ENCODE measurements around the gene RAD54L. TPM values are rescaled to one million over a fixed set of nuclear protein-coding genes. Genes with fewer than 3 reads are reported as not detected.

RAD54L gene
- total RNA-seq (0.26 and 0.66 TPM in 2 replicates), polyA plus RNA-seq (1.3 and 6.9 TPM in 2 replicates), polyA minus RNA-seq (ENCODE audit: low replicate concordance) (8.6 and 22.6 TPM in 2 replicates)
- 2.0 and 6.9 TPM in 2 replicates for polyA plus RNA-seq (2012)

- no peaks in the 10 kb centered on the region for H3K9me3 ChIP-seq (ENCODE audit: control insufficient read depth, insufficient read depth, low read depth, low read length)
- peak within 1 kb of the TSS; percentile 60 for H3K9ac ChIP-seq (ENCODE audit: insufficient read depth, low read length)
- no peaks in the 10 kb centered on the region for H3K36me3 ChIP-seq (ENCODE audit: control insufficient read depth, insufficient read depth, low read length)
- no peaks in the 10 kb centered on the region for H4K20me1 ChIP-seq (ENCODE audit: control insufficient read depth, extremely low read depth, insufficient read depth, low read length)
- no peaks in the 10 kb centered on the region for H3K4me1 ChIP-seq (ENCODE audit: control insufficient read depth, extremely low read depth, insufficient read depth, low read length)
- no peaks in the 10 kb centered on the region for H3K27me3 ChIP-seq (ENCODE audit: control insufficient read depth, insufficient read depth, low read length)
- H2AFZ ChIP-seq (ENCODE audit: low read length) = peak within 1 kb of the TSS; percentile 89
- H3K4me2 ChIP-seq (ENCODE audit: extremely low read depth, insufficient read depth, low read length) = peak within 1 kb of the TSS; percentile 79
- peak; percentile 99 for DNase-seq (ENCODE audit: low read depth in 2 of 2)
- peak within 1 kb of the TSS; percentile 72 to 90 (median 77) for H3K4me3 ChIP-seq (replicated peaks in 1 of 4; ENCODE audit: control extremely low read depth in 1 of 4, insufficient read depth in 1 of 4, low read depth in 3 of 4, low read length in 4 of 4)
- H3K27ac ChIP-seq (ENCODE audit: insufficient read depth, low read length) = peak within 1 kb of the TSS; percentile 59
- TF ChIP-seq CTCF (conservative IDR thresholded peaks at IDR 0.05 in 1 of 2, IDR thresholded peaks at IDR 0.05 in 1 of 2; ENCODE audit: low read depth in 1 of 2, low read length in 2 of 2) (no peak), EZH2 (IDR thresholded peaks at IDR 0.05; ENCODE audit: low read length, missing control alignments) (no peak)
- H3K79me2 ChIP-seq (ENCODE audit: control insufficient read depth, insufficient read depth, low read length) = peaks cover 10% of the 10 kb centered on the region
These were observed at the start of gene RAD54L for GRCh38 chr1:46247436-46248121. RAD54L (plus strand) TSS chr1:46247763; CDS start chr1:46248406, 643 bp downstream.

- Histone ChIP-seq H3K27me3 (ENCODE audit: control insufficient read depth, insufficient read depth, low read length) (no peaks in the 10 kb centered on the region), H3K79me2 (ENCODE audit: control insufficient read depth, insufficient read depth, low read length) (peaks cover 2% of the 10 kb centered on the region), H3K9ac (ENCODE audit: insufficient read depth, low read length) (peak within 1 kb of the TSS; percentile 81), H3K4me1 (ENCODE audit: control insufficient read depth, extremely low read depth, insufficient read depth, low read length) (peaks cover 2% of the 10 kb centered on the region), H3K36me3 (ENCODE audit: control insufficient read depth, insufficient read depth, low read length) (peaks cover 12% of the 10 kb centered on the region), H3K9me3 (ENCODE audit: control insufficient read depth, insufficient read depth, low read depth, low read length) (no peaks in the 10 kb centered on the region), H3K4me2 (ENCODE audit: extremely low read depth, insufficient read depth, low read length) (peak within 1 kb of the TSS; percentile 95), H4K20me1 (ENCODE audit: control insufficient read depth, extremely low read depth, insufficient read depth, low read length) (no peaks in the 10 kb centered on the region), H2AFZ (ENCODE audit: low read length) (peak within 1 kb of the TSS; percentile 98), H3K27ac (ENCODE audit: insufficient read depth, low read length) (peak within 1 kb of the TSS; percentile 48), H3K4me3 (replicated peaks in 1 of 4; ENCODE audit: control extremely low read depth in 1 of 4, insufficient read depth in 1 of 4, low read depth in 3 of 4, low read length in 4 of 4) (peak within 1 kb of the TSS; percentile 80 to 91 (median 90))
- DNase-seq (ENCODE audit: low read depth in 2 of 2) = peak; percentile 46 to 58
- TF ChIP-seq CTCF (conservative IDR thresholded peaks at IDR 0.05 in 1 of 2, IDR thresholded peaks at IDR 0.05 in 1 of 2; ENCODE audit: low read depth in 1 of 2, low read length in 2 of 2) = peak in 1 of 2 donors; percentile 18
- no peak for TF ChIP-seq EZH2 (IDR thresholded peaks at IDR 0.05; ENCODE audit: low read length, missing control alignments)
These were observed 49.4 kb upstream of the RAD54L start, which contains the start of gene POMGNT1 for GRCh38 chr1:46197964-46198811. POMGNT1 (minus strand) TSS chr1:46198434; CDS start chr1:46197821, 613 bp downstream.

- Histone ChIP-seq H3K9ac (ENCODE audit: insufficient read depth, low read length) (no peak overlapping the region), H2AFZ (ENCODE audit: low read length) (no peak overlapping the region), H4K20me1 (ENCODE audit: control insufficient read depth, extremely low read depth, insufficient read depth, low read length) (no peaks in the 10 kb centered on the region), H3K4me1 (ENCODE audit: control insufficient read depth, extremely low read depth, insufficient read depth, low read length) (peaks cover 2% of the 10 kb centered on the region), H3K27me3 (ENCODE audit: control insufficient read depth, insufficient read depth, low read length) (no peaks in the 10 kb centered on the region), H3K9me3 (ENCODE audit: control insufficient read depth, insufficient read depth, low read depth, low read length) (no peaks in the 10 kb centered on the region), H3K4me3 (replicated peaks in 1 of 4; ENCODE audit: control extremely low read depth in 1 of 4, insufficient read depth in 1 of 4, low read depth in 3 of 4, low read length in 4 of 4) (peak overlapping the region in 3 of 4 experiments; percentile 11 to 91 (median 16)), H3K27ac (ENCODE audit: insufficient read depth, low read length) (no peak overlapping the region), H3K79me2 (ENCODE audit: control insufficient read depth, insufficient read depth, low read length) (peaks cover 2% of the 10 kb centered on the region), H3K4me2 (ENCODE audit: extremely low read depth, insufficient read depth, low read length) (peak overlapping the region; percentile 29), H3K36me3 (ENCODE audit: control insufficient read depth, insufficient read depth, low read length) (peaks cover 10% of the 10 kb centered on the region)
- no peak for DNase-seq (ENCODE audit: low read depth in 2 of 2)
- TF ChIP-seq CTCF (conservative IDR thresholded peaks at IDR 0.05 in 1 of 2, IDR thresholded peaks at IDR 0.05 in 1 of 2; ENCODE audit: low read depth in 1 of 2, low read length in 2 of 2) = no peak
- TF ChIP-seq EZH2 (IDR thresholded peaks at IDR 0.05; ENCODE audit: low read length, missing control alignments) = no peak
These were observed 48.3 kb upstream of the RAD54L start for GRCh38 chr1:46199233-46199749.

Measured in fibroblast of lung (primary cell).